ENCODE measurements around the gene SFRP2. TPM values are rescaled to one million over a fixed set of nuclear protein-coding genes. Genes with fewer than 3 reads are reported as not detected.

Gene SFRP2
- total RNA-seq, 1 donor from 2014 or later: 87.7 TPM

- DNase-seq (ENCODE audit: extremely low spot score, unreplicated experiment): no peak
- Mint-ChIP-seq H3K4me3 (ENCODE audit: unreplicated experiment) (no peak overlapping the region), H3K27me3 (ENCODE audit: unreplicated experiment) (peaks cover 32% of the 10 kb centered on the region), H3K4me1 (ENCODE audit: unreplicated experiment) (no peaks in the 10 kb centered on the region), H3K9me3 (ENCODE audit: unreplicated experiment) (no peaks in the 10 kb centered on the region), H3K27ac (ENCODE audit: unreplicated experiment) (no peak overlapping the region), H3K36me3 (ENCODE audit: unreplicated experiment) (no peaks in the 10 kb centered on the region)
- no peak for TF ChIP-seq CTCF (IDR thresholded peaks at IDR 0.05)
These were observed 20.4 kb upstream of the SFRP2 start for GRCh38 chr4:153809307-153809706.

GRCh38 chr4:153808175-153808574 is 19.3 kb upstream of the SFRP2 start:
- Mint-ChIP-seq H3K9me3 (ENCODE audit: unreplicated experiment) (no peaks in the 10 kb centered on the region), H3K27ac (ENCODE audit: unreplicated experiment) (no peak overlapping the region), H3K4me3 (ENCODE audit: unreplicated experiment) (no peak overlapping the region), H3K4me1 (ENCODE audit: unreplicated experiment) (no peaks in the 10 kb centered on the region), H3K27me3 (ENCODE audit: unreplicated experiment) (peaks cover 32% of the 10 kb centered on the region), H3K36me3 (ENCODE audit: unreplicated experiment) (no peaks in the 10 kb centered on the region)
- no peak for DNase-seq (ENCODE audit: extremely low spot score, unreplicated experiment)
- no peak for TF ChIP-seq CTCF (IDR thresholded peaks at IDR 0.05)

- no peak for DNase-seq (ENCODE audit: extremely low spot score, unreplicated experiment)
- no peak overlapping the region for H3K4me3 Mint-ChIP-seq (ENCODE audit: unreplicated experiment)
- H3K4me1 Mint-ChIP-seq (ENCODE audit: unreplicated experiment): no peaks in the 10 kb centered on the region
- H3K36me3 Mint-ChIP-seq (ENCODE audit: unreplicated experiment): no peaks in the 10 kb centered on the region
- no peaks in the 10 kb centered on the region for H3K9me3 Mint-ChIP-seq (ENCODE audit: unreplicated experiment)
- H3K27ac Mint-ChIP-seq (ENCODE audit: unreplicated experiment): no peak overlapping the region
- no peak for TF ChIP-seq CTCF (IDR thresholded peaks at IDR 0.05)
- peaks cover 21% of the 10 kb centered on the region for H3K27me3 Mint-ChIP-seq (ENCODE audit: unreplicated experiment)
These were observed 17.2 kb upstream of the SFRP2 start for GRCh38 chr4:153806073-153806472.

- H3K4me1 Mint-ChIP-seq (ENCODE audit: unreplicated experiment): peaks cover under 1% of the 10 kb centered on the region
- no peak for DNase-seq (ENCODE audit: extremely low spot score, unreplicated experiment)
- no peak for TF ChIP-seq CTCF (IDR thresholded peaks at IDR 0.05)
- H3K27ac Mint-ChIP-seq (ENCODE audit: unreplicated experiment): no peak overlapping the region
- H3K4me3 Mint-ChIP-seq (ENCODE audit: unreplicated experiment): no peak overlapping the region
- no peaks in the 10 kb centered on the region for H3K9me3 Mint-ChIP-seq (ENCODE audit: unreplicated experiment)
- no peaks in the 10 kb centered on the region for H3K36me3 Mint-ChIP-seq (ENCODE audit: unreplicated experiment)
- peaks cover 24% of the 10 kb centered on the region for H3K27me3 Mint-ChIP-seq (ENCODE audit: unreplicated experiment)
These were observed 15.8 kb upstream of the SFRP2 start for GRCh38 chr4:153804722-153805121.

- H3K4me1 Mint-ChIP-seq (ENCODE audit: unreplicated experiment): peaks cover 12% of the 10 kb centered on the region
- no peak for TF ChIP-seq CTCF (IDR thresholded peaks at IDR 0.05)
- no peaks in the 10 kb centered on the region for H3K9me3 Mint-ChIP-seq (ENCODE audit: unreplicated experiment)
- H3K4me3 Mint-ChIP-seq (ENCODE audit: unreplicated experiment): no peak overlapping the region
- no peaks in the 10 kb centered on the region for H3K36me3 Mint-ChIP-seq (ENCODE audit: unreplicated experiment)
- DNase-seq (ENCODE audit: extremely low spot score, unreplicated experiment): no peak
- H3K27me3 Mint-ChIP-seq (ENCODE audit: unreplicated experiment): peaks cover 62% of the 10 kb centered on the region
- no peak overlapping the region for H3K27ac Mint-ChIP-seq (ENCODE audit: unreplicated experiment)
These were observed 10.8 kb upstream of the SFRP2 start for GRCh38 chr4:153799694-153800074.

All from osteocyte (in vitro differentiated cells).